Gastrocnemius medialis (tissue), 4 donors: ENCODE data around the gene LPCAT3. TPM values are rescaled to one million over a fixed set of nuclear protein-coding genes. Genes with fewer than 3 reads are reported as not detected.

ENCODE experiments used
- ATAC-seq, 2 donors: fragments of 150-250 bp; one replicate each; pipeline ENCODE4 v1.9.1; 2016
- DNase-seq, 2 donors: peaks; one replicate each; pipeline ENCODE4 v3.0.0-alpha.2; 2019
- H3K27ac ChIP-seq, 4 donors: fragments of 200-600 bp; sonication (generic); 1 replicate in 1 of 4; 2 replicates in 3 of 4; pipeline ENCODE4 v1.5.1; 2016 to 2018; ENCODE audit warnings: mild to moderate bottlenecking in 2 of 4, moderate library complexity in 1 of 4
- H3K27me3 ChIP-seq, 3 donors: fragments of 200-600 bp; sonication (generic) in 2 of 3; 1 replicate in 1 of 3; 2 replicates in 2 of 3; pipeline versions ENCODE4 v1.5.1 to v1.6.0; 2016 to 2019; ENCODE audit warnings: mild to moderate bottlenecking in 1 of 3, moderate library complexity in 1 of 3
- H3K36me3 ChIP-seq, 2 donors: fragments of 200-600 bp; sonication (generic) in 1 of 2; one replicate each; pipeline ENCODE4 v1.5.1; 2017 to 2018
- H3K4me1 ChIP-seq, 2 donors: fragments of 200-600 bp; sonication (generic) in 1 of 2; one replicate each; pipeline ENCODE4 v1.5.1; 2016 to 2017; ENCODE audit warnings: mild to moderate bottlenecking in 2 of 2
- H3K4me3 ChIP-seq, 4 donors: fragments of 200-600 bp; sonication (generic) in 3 of 4; 1 replicate in 1 of 4; 2 replicates in 3 of 4; pipeline ENCODE4 v1.5.1; 2016 to 2019; ENCODE audit warnings: mild to moderate bottlenecking in 2 of 4
- H3K9me3 ChIP-seq, 3 donors: fragments of 200-600 bp; sonication (generic) in 2 of 3; 1 replicate in 1 of 3; 2 replicates in 2 of 3; pipeline ENCODE4 v1.5.1; 2016 to 2019
- CTCF ChIP-seq, 5 experiments: fragments of 450-650 bp in 3 of 5; fragments of 200-600 bp in 2 of 5; sonication (generic) in 2 of 5; IDR thresholded peaks in 4 of 5; conservative IDR thresholded peaks in 1 of 5; 1 replicate in 4 of 5; 2 replicates in 1 of 5; pipeline ENCODE4 v1.5.1; 2016 to 2019; ENCODE audit warnings: antibody characterized with exemption in 5 of 5, mild to moderate bottlenecking in 3 of 5, moderate library complexity in 3 of 5
- POLR2A ChIP-seq, 2 donors: fragments of 450-650 bp; IDR thresholded peaks; one replicate each; pipeline ENCODE4 v1.6.1; 2017; ENCODE audit warnings: antibody characterized with exemption in 2 of 2, mild to moderate bottlenecking in 2 of 2, moderate library complexity in 2 of 2
- in situ Hi-C, 4 donors: fragments of 200-750 bp; cut with MboI; loops; one replicate each; pipeline versions ENCODE4 v1.15.0 to v1.8.0; 2017; ENCODE audit warnings: low sequenced_read_pairs in 4 of 4
- intact Hi-C: fragments of 100-400 bp; cut with DNase I; formaldehyde crosslinking; loops from one replicate; pipeline ENCODE4 v1.15.1; 2023; ENCODE audit warnings: low total_unique reads
- total RNA-seq, 4 donors: library from RNA; depleted of rRNA; stranded (reverse); fragments of >200 nt; gene quantifications; one replicate each; pipeline versions ENCODE4 v1.1.0 to v1.2.3, GENCODE V29; 2016

The LPCAT3 gene
- total RNA-seq, 4 donors from 2014 or later = 19.4 to 42.8 (median 36.7) TPM

GRCh38 chr12:7064516-7064915 is 46.2 kb upstream of the LPCAT3 start:
- H3K36me3 ChIP-seq = peaks cover 0 to 11% of the 10 kb centered on the region in 2 donors
- peaks cover 34 to 49% of the 10 kb centered on the region in 2 donors for H3K4me1 ChIP-seq
- no peak overlapping the region for H3K4me3 ChIP-seq
- H3K27me3 ChIP-seq = no peaks in the 10 kb centered on the region
- DNase-seq = no peak
- TF ChIP-seq POLR2A (IDR thresholded peaks at IDR 0.05) (no peak), CTCF (IDR thresholded peaks at IDR 0.05 in 4 of 5, conservative IDR thresholded peaks at IDR 0.05 in 1 of 5) (no peak)
- ATAC-seq = no peak
- in situ Hi-C loops (loop anchor here in 3 of 4 donors (5.0 kb wide), 2 partner anchors 43 to 48 kb away; partner anchors contain the start of gene C1RL (in 1 of the 3)), intact Hi-C loops (no loop called here)
- H3K9me3 ChIP-seq = no peaks in the 10 kb centered on the region
- no peak overlapping the region for H3K27ac ChIP-seq

GRCh38 chr12:7061596-7061995 is 43.3 kb upstream of the LPCAT3 start:
- in situ Hi-C loops (loop anchor here in 3 of 4 donors (5.0 kb wide), 2 partner anchors 46 to 51 kb away; partner anchors contain the start of gene C1RL (in 1 of the 3)), intact Hi-C loops (no loop called here)
- Histone ChIP-seq H3K27ac (peak overlapping the region in 3 of 4 donors; percentile 79 to 80 (median 79)), H3K4me1 (peaks cover 14 to 25% of the 10 kb centered on the region in 2 donors), H3K36me3 (peaks cover 0 to 11% of the 10 kb centered on the region in 2 donors), H3K4me3 (peak overlapping the region in 3 of 4 donors; percentile 1 to 53 (median 42)), H3K27me3 (no peaks in the 10 kb centered on the region), H3K9me3 (no peaks in the 10 kb centered on the region)
- TF ChIP-seq POLR2A (IDR thresholded peaks at IDR 0.05) (no peak), CTCF (IDR thresholded peaks at IDR 0.05 in 4 of 5, conservative IDR thresholded peaks at IDR 0.05 in 1 of 5) (no peak)
- DNase-seq (no peak), ATAC-seq (no peak)

DNA sequence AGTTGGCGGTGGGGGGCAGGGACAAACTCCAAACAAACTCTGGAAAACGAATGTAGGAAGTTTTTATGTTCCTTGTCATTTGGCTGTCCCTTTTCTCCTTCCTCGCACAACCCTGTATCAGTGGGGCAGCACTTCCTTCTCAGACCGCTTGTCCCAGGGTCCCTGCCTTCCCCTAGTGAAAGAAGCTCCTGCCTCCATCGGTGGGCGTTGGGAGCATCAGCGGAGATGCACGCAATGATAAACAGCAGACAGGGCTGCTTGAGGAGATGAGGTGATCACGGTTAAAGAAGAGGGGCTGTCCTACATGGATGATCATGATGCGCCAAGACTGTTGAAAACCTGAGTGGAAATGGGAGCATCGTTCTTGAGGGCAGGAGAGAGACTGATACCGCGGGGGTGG is 42.9 kb upstream of the LPCAT3 start:
- Histone ChIP-seq H3K4me3 (peak overlapping the region; percentile 40 to 53 (median 44)), H3K4me1 (peaks cover 14 to 25% of the 10 kb centered on the region in 2 donors), H3K36me3 (peaks cover 0 to 8% of the 10 kb centered on the region in 2 donors), H3K27me3 (no peaks in the 10 kb centered on the region), H3K9me3 (no peaks in the 10 kb centered on the region), H3K27ac (peak overlapping the region; percentile 78 to 80 (median 79))
- ATAC-seq = peak in 1 of 2 donors; percentile 14
- DNase-seq = no peak
- in situ Hi-C loops = loop anchor here in 3 of 4 donors (5.0 kb wide), 2 partner anchors 46 to 51 kb away; partner anchors contain the start of gene C1RL (in 1 of the 3)
- TF ChIP-seq POLR2A (IDR thresholded peaks at IDR 0.05) (no peak), CTCF (IDR thresholded peaks at IDR 0.05 in 4 of 5, conservative IDR thresholded peaks at IDR 0.05 in 1 of 5) (no peak)
- intact Hi-C loops = no loop called here

DNA sequence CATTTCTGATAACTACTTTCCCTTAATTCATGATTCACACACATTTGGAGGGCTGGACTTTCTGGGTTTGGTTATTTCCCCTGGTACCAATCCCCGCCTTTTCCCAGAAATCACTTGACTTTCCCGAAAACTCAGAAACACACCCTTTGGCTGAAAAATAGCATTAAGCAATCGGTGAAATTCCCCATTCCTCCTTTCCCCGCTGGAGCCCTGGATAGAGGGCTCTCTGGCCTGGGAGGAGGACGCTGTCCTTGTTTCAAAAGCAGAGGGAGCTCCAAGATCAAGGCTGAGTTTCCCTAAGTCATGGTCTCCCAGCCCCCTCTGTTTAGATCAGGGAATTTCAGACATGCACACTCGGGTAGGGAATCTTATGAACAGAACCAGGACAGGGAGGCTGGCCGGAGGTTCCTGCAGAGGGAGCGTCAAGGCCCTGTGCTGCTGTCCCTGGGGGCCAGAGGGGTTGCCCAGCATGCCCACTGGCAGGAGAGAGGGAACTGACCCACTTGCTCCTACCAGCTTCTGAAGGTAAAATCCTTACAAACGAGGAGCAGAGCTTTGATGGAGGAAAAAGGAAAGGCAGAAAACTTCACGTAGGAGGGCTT is 42.2 kb upstream of the LPCAT3 start, which contains the start of gene C1S:
Gene C1S (plus strand): TSS at position 366 of the 602 bp plus-strand sequence. CDS start 1,195 bp downstream, outside the sequence.
- intact Hi-C loops (loop anchor here (1.0 kb wide), 3 partner anchors 32 to 53 kb away; partner anchors contain the start of genes C1R and C1RL), in situ Hi-C loops (loop anchor here in 3 of 4 donors (5.0 kb wide), 2 partner anchors 47 to 52 kb away; partner anchors contain the start of gene C1RL (in 1 of the 3))
- Histone ChIP-seq H3K27ac (peak within 1 kb of the TSS; percentile 78 to 80 (median 79)), H3K27me3 (no peaks in the 10 kb centered on the region), H3K4me3 (peak within 1 kb of the TSS; percentile 40 to 53 (median 44)), H3K36me3 (peaks cover 0 to 5% of the 10 kb centered on the region in 2 donors), H3K9me3 (no peaks in the 10 kb centered on the region), H3K4me1 (peaks cover 14 to 25% of the 10 kb centered on the region in 2 donors)
- TF ChIP-seq CTCF (IDR thresholded peaks at IDR 0.05 in 4 of 5, conservative IDR thresholded peaks at IDR 0.05 in 1 of 5) = peak; percentile 86 to 97 (median 91)
- TF ChIP-seq POLR2A (IDR thresholded peaks at IDR 0.05) = peak; percentile 35 to 41
- peak; percentile 79 to 87 for DNase-seq
- ATAC-seq = peak; percentile 99
